A172 (cell line): ENCODE measurements around the gene AHCYL2. TPM values are rescaled to one million over a fixed set of nuclear protein-coding genes. Genes with fewer than 3 reads are reported as not detected.
"Not testable (repeated sequence)": the region's sequence is repeated elsewhere in the genome, so short reads cannot be mapped to it uniquely, and the experiment has no call there.

Experiments
- DNase-seq: peaks from one replicate; pipeline ENCODE4 v3.0.0-alpha.2; 2015; ENCODE audit warnings: low spot score
- total RNA-seq: library from RNA; depleted of rRNA; stranded (reverse); fragments of >200 nt; shearing (Covaris generic); gene quantifications from 2 replicates; pipeline ENCODE4 v1.2.3, GENCODE V29; 2014; rRNA removed

AHCYL2 gene
- total RNA-seq, 1 experiment from 2014 or later = 11.8 TPM

DNA sequence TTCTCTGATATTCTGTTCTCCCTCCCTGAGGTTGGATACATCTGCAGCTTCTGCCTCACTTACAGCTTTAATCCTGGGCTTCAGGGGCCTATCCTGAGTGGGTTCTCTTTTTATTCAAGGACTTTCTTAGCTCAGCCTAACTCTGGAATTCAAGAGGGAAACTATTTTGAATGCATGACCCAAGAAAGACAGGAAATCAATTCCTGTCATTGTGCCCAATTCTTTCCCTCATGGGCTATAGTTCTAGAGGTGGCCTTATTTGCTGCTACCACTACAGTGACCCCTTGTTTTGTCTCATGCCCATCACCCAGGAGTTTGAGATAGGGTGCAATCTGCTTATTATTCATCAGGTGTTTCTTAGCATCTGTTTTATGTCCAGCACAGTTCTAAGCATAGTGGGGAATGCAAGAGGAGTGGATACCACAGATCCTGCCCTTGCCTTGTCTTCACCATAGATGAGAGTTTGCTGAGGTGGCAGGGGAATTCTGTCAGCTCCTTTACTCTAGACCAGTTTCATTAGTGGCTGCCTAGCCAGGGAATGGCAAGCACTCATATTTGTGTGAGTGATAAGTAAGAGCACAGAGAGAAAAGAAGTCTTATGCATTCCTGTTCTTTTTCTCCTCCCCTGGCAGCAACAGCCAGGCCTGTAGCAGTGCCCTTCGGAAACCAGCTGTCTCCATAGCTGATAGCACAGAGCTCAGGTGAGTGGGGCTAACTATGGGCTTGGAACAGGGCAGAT is 228.8 kb downstream of the AHCYL2 start:
- no peak for DNase-seq

DNA sequence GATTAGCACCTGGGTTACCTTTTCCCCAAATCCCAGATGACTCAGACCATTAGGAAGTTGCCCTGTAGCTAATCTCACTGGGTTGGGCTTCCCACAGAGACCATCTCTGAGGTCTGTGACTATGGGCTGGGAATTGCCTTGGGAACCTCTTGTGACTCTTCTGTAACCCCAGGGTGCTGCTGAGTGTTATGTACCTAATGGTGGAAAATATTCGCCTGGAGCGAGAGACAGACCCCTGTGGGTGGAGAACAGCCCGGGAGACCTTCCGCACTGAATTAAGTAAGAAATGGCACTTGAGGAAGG is 229.4 kb downstream of the AHCYL2 start:
- DNase-seq = no peak

DNA sequence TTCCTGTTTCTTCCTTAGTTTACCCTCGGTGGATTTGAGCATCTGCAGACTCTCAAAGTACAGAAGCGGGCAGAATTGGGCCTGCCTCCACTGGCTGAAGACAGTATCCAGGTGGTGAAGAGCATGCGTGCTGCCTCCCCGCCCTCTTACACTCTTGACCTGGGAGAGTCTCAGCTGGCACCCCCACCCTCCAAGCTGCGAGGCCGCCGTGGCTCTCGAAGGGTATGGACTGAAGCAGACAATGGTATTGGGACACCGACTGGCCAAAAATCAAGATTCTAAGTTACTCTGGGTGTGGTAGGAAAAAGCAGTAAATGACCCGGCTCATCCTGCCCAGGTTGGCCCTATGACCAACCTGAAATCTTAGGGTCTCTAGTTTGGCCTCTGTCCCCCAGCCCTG is 231.6 kb downstream of the AHCYL2 start:
- DNase-seq = no peak

DNA sequence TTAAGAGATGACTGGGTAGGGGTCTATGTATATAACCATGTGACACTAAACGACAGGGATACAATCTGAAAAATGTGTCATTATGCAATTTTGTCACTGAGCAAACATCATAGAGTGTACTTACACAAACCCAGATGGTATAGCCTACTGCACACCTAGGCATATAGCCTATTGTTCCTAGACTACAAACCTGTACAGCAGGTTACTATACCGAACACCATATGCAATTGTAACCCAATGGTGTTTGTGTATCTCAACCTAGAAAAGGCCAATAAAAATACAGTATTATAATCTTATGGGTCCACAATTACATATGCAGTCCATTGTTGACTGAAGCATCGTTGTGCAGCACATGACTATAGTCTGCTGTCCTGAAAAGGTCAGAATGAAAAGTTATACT is 232.3 kb downstream of the AHCYL2 start:
- DNase-seq = no peak

DNA sequence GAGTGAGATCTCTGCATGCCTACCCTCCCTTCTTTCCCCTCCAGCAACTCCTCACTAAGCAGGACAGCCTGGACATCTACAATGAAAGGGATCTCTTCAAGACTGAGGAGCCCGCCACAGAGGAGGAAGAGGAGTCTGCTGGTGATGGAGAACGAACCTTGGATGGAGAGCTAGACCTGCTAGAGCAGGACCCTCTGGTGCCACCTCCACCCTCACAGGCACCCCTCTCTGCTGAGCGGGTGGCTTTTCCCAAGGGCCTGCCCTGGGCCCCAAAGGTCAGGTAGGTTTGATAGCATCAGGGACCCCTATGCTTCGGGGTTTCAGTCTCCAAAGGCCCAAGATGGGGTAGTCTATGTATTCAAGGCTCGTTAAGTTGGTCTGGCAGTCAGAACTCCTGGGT is 233.3 kb downstream of the AHCYL2 start:
- no peak for DNase-seq

DNA sequence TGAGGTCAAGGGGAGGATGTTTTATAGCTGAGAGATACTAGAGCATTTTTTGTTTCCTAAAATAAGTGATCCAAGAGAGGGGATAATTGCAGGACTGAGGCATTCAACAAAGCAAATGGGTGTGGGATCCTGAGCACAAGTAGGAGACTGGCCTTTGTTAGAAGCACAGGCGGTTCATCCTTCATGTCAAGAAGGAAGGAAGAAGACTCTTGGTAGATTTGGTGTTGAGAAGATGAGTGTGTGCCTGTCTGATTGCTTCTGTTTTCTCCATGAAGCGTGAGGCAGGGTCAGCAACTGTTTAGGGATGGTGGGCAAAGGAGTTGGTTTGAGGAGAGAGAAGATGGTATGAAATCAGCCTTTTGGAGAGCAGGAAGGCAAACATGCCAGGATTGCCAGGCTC is 237.0 kb downstream of the AHCYL2 start:
- DNase-seq = no peak

DNA sequence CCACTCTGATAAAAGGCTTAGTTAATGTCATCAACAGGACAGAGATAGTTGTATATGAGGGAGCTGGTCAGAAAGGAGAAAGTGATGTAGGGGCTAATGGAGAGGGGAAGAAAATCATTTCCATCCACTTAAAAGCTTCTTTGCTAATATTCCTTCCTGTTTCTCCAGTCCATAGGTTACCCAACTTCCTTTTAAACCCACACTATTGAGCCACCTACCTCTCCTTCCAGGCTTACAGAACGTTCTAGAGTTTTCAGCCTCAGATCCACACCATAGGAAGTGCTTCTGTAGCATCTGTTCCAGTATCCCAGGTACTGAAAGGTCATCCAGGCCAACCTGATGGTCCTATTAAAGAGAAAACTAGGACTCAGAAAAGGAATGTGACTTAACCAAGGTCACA is 237.6 kb downstream of the AHCYL2 start:
- no peak for DNase-seq

DNA sequence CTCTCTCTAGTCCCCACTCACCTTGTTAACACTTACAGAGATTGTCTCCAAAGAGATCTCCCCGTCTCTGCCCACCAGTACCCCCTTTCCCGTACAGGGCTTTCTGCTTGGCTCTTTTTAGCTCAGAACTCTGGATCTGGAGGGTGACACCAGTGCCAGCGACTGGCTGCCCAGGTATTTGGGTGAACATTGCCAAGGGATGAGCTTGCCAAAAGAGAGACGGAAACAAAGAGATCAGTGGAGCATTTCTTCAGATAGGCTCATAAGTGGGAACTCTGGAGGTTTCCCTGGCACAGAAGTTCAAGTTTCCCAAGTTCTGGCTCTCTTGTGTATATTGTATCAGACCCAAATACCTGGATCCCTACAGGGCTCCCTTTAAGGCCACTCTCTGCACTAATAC is 239.4 kb downstream of the AHCYL2 start:
- DNase-seq = no peak

DNA sequence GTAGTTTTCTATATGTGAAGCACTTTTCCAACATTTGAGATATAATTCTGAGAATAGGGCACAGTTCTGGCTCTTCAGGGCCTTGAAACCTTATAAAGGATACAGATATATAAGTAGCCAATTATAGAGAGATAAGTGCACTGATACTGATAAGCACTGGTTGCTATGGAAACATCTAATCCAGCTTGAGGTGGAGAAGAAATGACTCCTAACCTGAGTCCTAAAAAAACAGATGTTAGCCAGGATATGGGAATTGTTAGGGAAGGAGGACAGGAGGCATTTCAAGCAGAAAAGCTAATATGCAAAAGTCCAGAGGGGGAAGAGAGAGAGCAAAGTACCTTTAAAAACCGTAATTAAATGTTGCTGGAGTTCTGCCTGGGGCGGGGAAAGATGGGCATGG is 240.2 kb downstream of the AHCYL2 start:
- no peak for DNase-seq

DNA sequence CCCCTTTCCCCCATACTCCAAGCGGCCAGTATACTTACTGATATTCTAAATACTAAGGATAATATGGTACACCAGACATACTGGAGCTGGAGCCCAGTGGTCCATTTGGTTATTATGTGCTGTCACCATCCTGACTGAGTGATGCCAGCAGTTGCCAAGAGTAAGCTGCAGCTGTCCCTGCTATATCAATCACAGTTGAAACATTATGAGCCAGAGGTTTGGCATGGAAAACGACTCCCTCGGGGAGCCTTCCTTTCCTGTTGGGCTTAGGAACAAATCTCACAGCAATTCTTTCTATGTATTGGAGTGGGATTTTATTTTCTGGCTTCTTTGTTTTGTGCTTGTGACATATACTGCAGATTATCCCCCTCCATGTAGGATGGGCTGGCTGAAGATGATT is 242.0 kb downstream of the AHCYL2 start:
- DNase-seq = no peak

DNA sequence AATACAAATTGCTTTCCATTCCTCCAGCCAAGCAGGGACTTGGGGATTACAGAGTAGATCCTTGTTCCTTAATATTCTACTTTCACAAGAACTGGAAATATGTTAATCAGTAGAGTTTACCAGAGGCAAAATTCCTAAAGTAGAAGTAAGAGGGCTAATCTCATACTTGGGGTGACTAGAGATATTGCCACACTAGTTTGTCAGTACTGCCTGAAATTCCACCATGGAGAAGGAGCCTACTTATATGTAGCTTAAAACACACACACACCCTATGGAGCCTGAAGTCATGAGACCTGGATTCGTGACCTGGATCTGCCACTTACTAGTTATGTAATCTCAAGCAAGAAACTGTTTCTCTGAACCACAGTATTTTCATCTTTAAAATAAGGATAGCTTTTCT is 243.3 kb downstream of the AHCYL2 start:
- DNase-seq = no peak

DNA sequence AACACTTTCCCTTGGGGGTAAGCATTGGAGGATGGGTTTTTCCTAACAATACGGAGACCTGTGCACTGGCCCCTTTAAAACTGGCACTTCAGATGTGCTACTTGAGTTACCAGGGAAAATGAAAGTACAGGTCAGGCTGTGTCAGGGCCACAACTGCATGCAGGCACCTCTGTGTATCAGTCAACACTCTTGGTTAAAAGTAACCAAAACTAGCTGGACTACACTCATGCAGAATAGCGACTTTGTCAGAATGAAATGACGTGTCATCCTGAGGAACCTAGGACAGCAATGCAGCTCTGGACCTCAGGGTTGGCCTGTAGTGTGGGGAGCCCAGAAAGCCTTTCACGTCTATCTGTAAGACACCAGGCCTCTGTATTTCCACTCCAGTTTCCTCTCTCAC is 243.7 kb downstream of the AHCYL2 start:
- no peak for DNase-seq

DNA sequence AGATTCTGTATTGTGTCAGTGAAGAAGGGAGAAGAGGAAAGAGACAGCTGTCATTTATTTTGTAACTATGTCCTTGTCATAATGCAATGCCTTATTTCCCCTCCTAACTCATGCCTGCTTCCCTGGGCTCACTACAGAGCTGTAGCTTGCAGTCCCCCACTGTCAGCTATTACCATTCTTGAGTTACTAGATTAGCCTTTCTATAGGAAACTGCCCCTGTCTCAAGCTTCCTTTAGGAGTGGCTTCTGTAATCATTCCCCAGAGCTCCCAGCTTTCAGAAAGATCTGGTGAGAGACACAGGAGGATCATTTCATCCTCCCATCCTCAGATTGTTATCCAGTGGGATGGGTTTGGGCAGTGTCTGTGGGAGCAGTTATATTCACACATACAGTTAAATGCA is 245.1 kb downstream of the AHCYL2 start:
- no peak for DNase-seq

DNA sequence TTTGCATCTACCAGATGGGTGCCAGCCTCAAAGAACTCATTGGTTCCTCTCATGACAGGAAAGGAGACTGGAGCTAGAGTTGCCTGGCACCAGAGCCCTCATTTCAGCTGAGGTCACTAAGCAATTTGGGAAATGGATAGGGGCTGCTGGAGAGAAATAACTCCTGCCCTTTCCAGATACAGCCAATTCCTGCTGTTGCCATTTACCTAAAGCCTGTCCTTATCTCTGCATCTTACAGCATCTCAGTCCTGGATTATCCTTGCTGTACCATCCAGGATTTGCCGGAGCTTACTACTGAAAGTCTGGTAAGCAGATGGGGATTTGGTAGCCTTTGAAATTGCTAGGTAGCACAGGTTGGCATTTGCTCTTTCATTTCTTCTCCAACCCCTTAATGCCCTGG is 245.6 kb downstream of the AHCYL2 start:
- DNase-seq = no peak

DNA sequence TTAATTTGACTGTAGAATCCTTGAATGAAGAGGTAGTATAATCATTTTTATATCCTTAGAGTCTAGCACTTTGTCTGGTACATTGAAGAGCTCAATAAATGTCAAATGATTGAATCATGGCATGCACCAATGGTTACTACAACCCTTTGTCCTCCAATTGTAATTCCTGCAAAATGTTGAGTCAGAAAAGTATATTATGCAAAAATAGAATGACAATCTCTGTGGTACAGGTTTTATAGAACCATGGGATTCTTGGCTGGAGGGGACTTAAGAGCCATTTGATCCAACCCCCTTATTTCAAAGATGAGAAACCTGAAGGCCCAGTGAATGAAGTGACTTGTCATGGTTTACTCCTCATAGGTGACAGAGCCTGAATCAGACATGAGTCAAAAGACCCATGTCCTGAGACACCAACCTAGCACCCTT is 246.6 kb downstream of the AHCYL2 start:
- no peak for DNase-seq

DNA sequence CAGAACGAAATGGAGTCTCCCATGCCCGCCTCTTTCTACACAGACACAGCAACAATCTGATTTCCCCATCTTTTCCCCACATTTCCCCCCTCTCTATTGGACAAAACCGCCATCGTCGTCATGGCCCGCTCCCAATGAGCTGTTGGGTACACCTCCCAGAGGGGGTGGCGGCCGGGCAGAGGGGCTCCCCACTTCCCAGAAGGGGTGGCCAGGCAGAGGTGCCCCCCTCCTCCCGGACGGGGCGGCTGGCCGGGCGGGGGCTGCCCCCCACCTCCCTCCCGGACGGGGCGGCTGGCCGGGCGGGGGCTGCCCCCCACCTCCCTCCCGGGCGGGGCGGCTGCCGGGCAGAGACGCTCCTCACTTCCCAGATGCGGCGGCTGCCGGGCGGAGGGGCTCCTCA is 251.1 kb downstream of the AHCYL2 start:
- not testable (repeated sequence) for DNase-seq

DNA sequence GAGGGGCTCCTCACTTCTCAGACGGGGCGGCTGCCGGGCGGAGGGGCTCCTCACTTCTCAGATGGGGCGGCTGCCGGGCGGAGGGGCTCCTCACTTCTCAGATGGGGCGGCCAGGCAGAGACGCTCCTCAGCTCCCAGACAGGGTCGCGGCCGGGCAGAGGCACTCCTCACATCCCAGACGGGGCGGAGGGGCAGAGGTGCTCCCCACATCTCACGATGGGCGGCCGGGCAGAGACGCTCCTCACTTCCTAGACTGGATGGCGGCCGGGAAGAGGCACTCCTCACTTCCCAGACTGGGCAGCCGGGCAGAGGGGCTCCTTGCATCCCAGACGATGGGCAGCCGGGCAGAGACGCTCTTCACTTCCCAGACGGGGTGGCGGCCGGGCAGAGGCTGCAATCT is 251.6 kb downstream of the AHCYL2 start:
- not testable (repeated sequence) for DNase-seq

Other genes with a start within 250 kb of the AHCYL2 start
- 41.6 and 44.2 TPM in 2 replicates for gene TNPO3, start 169.9 kb upstream of the AHCYL2 start, total RNA-seq
- 11.3 and 12.6 TPM in 2 replicates for gene TSPAN33, start 80.3 kb upstream of the AHCYL2 start, total RNA-seq
- gene SMO, start 36.4 kb upstream of the AHCYL2 start, total RNA-seq = 28.6 and 31.4 TPM in 2 replicates
- 4.2 and 6.3 TPM in 2 replicates for gene STRIP2, start 209.4 kb downstream of the AHCYL2 start, total RNA-seq